ENCODE data around the gene COPS6. TPM values are rescaled to one million over a fixed set of nuclear protein-coding genes. Genes with fewer than 3 reads are reported as not detected.

COPS6 gene
- total RNA-seq, 1 experiment from 2014 or later, result 151 TPM

DNA sequence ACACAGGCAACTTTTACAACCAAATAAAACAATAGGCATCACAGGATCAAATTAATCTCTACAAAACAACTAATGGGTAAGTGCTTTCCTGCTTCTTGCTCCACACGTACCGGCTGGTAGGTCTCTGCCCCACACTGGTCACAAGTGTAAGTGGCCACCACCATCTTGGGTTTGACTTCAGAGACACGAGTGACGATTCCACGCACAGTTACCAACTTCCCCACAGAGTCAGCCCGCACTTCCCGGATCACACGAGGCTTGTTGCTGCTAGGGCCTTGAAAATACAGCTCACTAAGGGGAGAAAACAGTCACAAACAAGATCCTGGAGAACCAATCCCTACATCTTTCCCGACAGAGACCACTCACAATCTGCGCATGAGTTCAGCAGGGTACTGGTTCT lies 10.1 kb downstream of the COPS6 start:
- no peak for DNase-seq (ENCODE audit: low spot score)
- in situ Hi-C loops (cut with HindIII; ENCODE audit: low sequenced_read_pairs), result no loop called here

DNA sequence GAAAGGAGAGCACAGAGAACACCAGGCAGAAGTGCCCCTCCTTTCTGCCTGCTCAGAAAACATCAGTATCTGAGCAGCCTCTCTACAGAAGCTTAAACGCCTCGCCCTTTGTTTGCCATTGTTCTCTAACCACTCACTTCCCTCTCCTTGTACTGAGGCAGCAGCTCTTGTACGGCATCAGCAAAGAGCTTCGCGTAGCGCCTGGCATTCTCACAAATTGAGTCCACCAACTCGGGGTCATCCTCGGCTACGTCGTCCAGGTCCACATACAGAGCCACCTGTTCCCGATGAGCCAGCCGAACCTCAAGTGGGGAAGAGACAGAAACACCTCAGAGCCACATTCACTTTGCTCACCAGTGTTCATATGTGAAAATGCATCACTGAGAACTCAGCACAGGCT lies 10.7 kb downstream of the COPS6 start:
- in situ Hi-C loops (cut with HindIII; ENCODE audit: low sequenced_read_pairs), result no loop called here
- no peak for DNase-seq (ENCODE audit: low spot score)

DNA sequence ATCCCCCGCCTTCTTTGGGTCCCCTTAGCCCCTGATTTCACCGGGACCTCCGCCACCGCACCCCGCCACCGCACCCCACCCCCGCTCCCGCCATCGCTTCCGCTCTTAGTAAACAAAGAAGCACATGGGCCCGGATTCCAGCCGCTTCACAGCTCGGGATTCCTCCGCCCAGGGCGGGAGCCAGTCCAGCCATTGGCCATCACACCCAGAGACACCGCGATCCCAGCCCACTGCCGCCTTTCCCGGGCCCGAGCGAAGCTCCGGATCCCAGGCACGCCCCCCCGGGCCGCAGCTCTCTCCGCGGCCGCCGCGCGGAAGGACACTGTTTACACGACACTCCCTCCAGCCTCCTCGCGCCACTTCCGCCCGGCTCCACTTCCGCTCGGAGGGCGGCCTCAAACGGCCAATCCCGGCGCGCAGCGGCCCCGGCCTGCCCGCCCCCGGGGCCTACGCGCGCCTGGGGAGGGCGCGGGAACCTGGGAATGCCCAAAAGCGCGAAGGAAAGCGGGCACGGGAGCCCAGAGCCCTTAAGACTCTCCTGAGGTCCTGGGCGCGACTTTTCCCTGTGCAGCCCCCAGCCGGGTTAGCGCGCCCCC lies 11.7 kb downstream of the COPS6 start:
- peak; percentile 89 for DNase-seq (ENCODE audit: low spot score)
- in situ Hi-C loops (cut with HindIII; ENCODE audit: low sequenced_read_pairs), result no loop called here

DNA sequence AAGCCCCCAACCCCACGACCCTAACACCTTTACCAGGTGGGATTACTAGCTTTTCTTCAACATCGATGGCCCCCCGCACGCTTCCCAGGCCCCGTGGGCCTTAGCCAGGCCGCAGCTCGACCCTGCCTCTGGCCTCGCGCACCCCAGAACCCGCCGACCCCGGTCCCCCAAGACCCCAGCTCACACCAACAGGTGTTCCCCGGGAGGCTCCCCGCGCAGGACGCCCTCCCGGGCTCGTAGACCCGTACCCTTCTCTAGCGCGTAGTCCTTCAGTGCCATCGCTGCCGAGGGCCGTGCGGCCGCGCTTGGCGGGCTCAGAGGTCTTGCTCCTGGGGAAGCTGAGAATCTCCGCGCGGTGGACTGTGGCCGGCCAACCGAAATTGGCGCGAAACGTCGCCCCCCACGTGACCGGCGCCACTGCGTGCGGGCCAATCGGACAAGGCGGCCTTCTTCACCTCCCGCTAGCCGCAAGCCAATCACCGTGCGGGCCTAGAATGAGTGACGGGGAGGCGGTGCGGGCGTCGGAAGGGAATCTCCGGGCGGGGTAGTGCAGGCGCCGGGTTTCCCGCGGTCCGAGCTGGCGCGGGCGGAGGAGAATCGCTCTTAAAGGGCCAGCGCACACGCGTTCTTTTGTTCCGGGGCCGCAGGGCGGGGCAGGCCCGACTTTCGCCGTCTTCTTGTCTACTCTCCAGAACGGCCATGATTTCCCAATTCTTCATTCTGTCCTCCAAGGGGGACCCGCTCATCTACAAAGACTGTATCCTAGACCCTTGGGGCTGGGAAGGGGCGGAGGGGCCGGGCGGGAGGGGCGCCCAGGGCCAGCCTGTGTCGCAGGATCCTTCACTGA lies 12.5 kb downstream of the COPS6 start, which contains the start of the genes AP4M1 and MCM7:
AP4M1 (plus strand) TSS at position 628 of the 847 bp plus-strand sequence; CDS start at position 700, 72 bp downstream.
MCM7 (minus strand) TSS at position 382 of the 847 bp plus-strand sequence; CDS start at position 279, 103 bp downstream.
- peak; percentile 99 for DNase-seq (ENCODE audit: low spot score)
- in situ Hi-C loops (cut with HindIII; ENCODE audit: low sequenced_read_pairs), result no loop called here

DNA sequence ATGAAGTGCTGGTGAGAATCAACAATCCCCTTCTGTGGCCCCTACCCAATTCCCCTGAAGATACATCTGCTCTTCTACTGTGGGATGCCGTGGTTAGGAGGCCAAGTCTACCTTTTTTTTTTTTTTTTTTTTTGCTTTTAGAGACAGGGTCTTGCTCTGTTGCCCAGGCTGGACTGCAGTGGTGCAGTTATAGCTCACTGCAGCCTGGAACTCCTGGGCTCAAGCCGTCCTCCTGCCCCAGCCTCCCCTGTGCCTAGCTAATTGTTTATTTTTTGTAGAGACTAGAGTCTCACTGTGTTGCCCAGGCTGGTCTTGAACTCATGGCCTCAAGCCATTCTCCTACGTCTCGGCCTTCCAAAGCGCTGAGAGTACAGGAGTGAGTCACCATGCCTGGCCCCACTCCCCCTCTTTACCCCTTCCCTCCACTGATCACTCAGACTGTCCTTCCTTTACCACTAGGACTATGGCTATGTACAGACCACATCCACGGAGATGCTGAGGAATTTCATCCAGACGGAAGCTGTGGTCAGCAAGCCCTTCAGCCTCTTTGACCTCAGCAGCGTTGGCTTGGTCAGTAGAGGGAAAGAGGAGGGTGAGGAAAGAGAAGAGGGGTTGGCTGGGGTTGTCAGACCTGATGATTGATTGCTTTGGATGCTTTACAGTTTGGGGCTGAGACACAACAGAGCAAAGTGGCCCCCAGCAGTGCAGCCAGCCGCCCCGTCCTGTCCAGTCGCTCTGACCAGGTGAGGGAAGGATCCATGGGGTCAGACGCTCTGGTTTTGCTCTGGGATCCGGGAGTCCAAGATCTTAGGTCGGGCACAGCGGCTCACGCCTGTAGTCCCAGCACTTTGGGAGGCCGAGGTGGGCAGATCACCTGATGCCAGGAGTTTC lies 14.4 kb downstream of the COPS6 start:
- no peak for DNase-seq (ENCODE audit: low spot score)

DNA sequence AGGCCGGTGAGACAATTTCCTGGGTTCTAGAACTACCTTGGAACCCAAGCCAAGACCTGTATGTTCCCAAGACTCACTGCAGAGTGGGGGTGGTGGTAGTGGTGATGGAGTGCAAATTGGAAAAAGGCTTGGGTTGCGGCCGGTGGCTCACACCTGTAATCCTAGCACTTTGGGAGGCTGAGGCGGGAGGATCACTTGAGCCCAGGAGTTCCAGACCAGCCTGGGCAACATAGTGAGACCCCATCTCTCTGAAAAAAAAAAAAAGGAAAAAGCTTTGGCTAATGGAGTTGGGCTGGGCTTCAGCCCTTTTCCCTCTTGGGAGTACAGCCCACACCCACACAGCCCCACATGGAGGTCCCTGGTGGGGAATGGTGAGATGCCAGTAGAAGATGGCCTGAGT lies 16.8 kb downstream of the COPS6 start:
- no peak for DNase-seq (ENCODE audit: low spot score)
- in situ Hi-C loops (cut with HindIII; ENCODE audit: low sequenced_read_pairs), result no loop called here

More for the DNA sequence above, 14.4 kb downstream of the COPS6 start:
- in situ Hi-C loops (cut with HindIII; ENCODE audit: low sequenced_read_pairs), result no loop called here

GRCh38 chr7:100106633-100107032 lies 17.9 kb downstream of the COPS6 start:
- DNase-seq (ENCODE audit: low spot score), result no peak
- in situ Hi-C loops (cut with HindIII; ENCODE audit: low sequenced_read_pairs), result no loop called here

GRCh38 chr7:100107125-100107737 lies 18.5 kb downstream of the COPS6 start:
- in situ Hi-C loops (cut with HindIII; ENCODE audit: low sequenced_read_pairs), result no loop called here
- no peak for DNase-seq (ENCODE audit: low spot score)

- no peak for DNase-seq (ENCODE audit: low spot score)
These were observed 19.1 kb downstream of the COPS6 start for GRCh38 chr7:100107890-100108289.

GRCh38 chr7:100109521-100110163 lies 20.9 kb downstream of the COPS6 start:
- DNase-seq (ENCODE audit: low spot score), result no peak
- in situ Hi-C loops (cut with HindIII; ENCODE audit: low sequenced_read_pairs), result no loop called here

More at GRCh38 chr7:100107890-100108289, 19.1 kb downstream of the COPS6 start:
- in situ Hi-C loops (cut with HindIII; ENCODE audit: low sequenced_read_pairs), result no loop called here

GRCh38 chr7:100111156-100111555 lies 22.4 kb downstream of the COPS6 start:
- DNase-seq (ENCODE audit: low spot score), result no peak
- in situ Hi-C loops (cut with HindIII; ENCODE audit: low sequenced_read_pairs), result no loop called here

GRCh38 chr7:100111914-100112313 lies 23.1 kb downstream of the COPS6 start:
- in situ Hi-C loops (cut with HindIII; ENCODE audit: low sequenced_read_pairs), result no loop called here
- no peak for DNase-seq (ENCODE audit: low spot score)

DNA sequence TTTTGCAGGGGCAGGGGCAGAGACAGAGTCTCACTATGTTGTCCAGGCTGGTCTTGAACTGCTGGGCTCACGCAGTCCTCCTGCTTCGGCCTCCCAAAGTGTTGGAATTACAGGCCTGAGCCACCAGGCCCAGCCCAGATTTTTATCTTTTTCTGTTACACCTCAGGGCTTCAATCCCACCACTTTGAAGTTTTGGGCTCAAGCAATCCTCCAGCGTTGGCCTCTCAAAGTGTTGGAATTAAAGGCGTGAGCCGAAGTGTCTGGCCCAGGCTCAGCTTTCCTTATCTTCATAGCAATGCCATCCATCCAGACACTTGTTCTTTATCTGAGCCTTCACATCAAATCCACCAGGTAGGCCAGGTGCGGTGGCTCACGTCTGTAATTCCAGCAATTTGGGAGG lies 26.3 kb downstream of the COPS6 start:
- no peak for DNase-seq (ENCODE audit: low spot score)
- in situ Hi-C loops (cut with HindIII; ENCODE audit: low sequenced_read_pairs), result no loop called here

DNA sequence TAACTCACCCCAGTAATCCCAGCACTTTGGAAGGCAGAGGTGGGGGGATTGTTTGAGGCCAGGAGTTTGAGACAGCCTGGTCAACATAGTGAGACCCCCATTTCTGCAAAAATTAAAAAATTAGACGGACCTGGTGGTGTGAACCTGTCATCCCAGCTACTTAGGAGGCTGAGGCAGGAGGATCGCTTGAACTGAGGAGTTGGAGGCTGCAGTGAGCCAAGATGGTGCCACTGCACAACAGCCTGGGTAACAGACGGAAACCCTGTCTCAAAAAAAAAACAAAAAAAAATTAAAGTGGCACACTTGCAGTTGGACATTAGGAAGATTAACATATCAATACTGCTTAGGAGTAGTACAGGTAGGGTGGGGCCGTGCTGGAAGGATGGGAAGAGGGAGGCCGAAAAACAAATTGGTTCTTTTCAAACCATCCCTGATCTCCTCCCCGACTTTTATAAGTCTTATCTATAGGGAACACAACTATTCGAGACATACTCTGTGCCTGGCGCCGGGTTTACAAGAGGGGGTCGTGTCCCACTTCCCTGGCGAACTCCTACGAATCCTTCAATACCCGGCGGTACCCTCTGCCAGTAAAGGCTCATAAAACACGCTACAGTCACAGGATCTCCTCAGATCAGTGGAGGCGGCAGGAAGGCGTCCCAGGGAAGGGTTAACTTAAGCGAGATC lies 29.8 kb downstream of the COPS6 start:
- in situ Hi-C loops (cut with HindIII; ENCODE audit: low sequenced_read_pairs), result no loop called here
- DNase-seq (ENCODE audit: low spot score), result no peak

GRCh38 chr7:100119072-100119969 lies 30.6 kb downstream of the COPS6 start, which contains the start of the genes CNPY4 and TAF6:
CNPY4 (plus strand) TSS chr7:100119634; CDS start chr7:100119745, 111 bp downstream.
TAF6 (minus strand) TSS chr7:100119358; CDS start chr7:100114209, 5,149 bp downstream.
- DNase-seq (ENCODE audit: low spot score), result peak; percentile 97
- in situ Hi-C loops (cut with HindIII; ENCODE audit: low sequenced_read_pairs), result no loop called here

GRCh38 chr7:100119970-100120732 lies 31.4 kb downstream of the COPS6 start:
- DNase-seq (ENCODE audit: low spot score), result peak; percentile 92
- in situ Hi-C loops (cut with HindIII; ENCODE audit: low sequenced_read_pairs), result no loop called here

All from G401 (cell line).